ENCODE measurements around the gene ANKRD53.

Gene ANKRD53

GRCh38 chr2:70978341-70979179 is at the start of gene ANKRD53:
ANKRD53 (plus strand) TSS chr2:70978630; CDS start chr2:70978646, 16 bp downstream.
- peak; percentile 72 for DNase-seq

GRCh38 chr2:70930371-70931329 is 47.8 kb upstream of the ANKRD53 start:
- no peak for DNase-seq

DNA sequence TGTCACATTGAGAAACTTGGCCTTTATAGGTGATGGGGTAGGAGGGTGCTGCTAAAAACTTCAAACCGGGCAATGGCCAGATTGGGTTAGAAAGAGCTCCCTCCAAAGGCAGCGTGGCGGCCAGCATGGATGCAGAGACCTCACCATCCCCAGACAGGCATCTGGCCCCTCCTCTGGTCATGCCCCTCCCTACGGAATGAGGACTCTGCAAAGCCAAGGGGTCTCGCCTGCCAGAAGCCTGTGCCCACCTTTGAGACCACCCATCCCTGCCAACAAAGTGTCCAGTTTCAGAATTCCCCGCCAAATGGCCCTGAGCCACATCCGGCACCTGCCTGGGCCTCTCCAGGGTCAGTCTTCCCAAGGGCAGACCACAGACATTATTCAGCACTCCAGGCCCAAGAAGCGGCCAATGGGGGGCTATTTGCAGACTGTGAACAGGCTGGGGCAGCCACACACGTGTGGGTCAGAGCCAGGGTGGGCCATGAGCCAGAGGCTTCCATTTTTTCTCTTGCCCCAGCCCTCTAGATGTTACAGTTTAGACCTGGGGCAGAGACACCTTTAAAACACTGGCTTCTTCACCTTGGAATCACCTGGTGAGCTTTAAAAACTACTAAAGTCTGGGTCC is 46.9 kb upstream of the ANKRD53 start:
- DNase-seq: no peak

- DNase-seq: no peak
Measured at GRCh38 chr2:70932631-70933230, 45.7 kb upstream of the ANKRD53 start.

DNA sequence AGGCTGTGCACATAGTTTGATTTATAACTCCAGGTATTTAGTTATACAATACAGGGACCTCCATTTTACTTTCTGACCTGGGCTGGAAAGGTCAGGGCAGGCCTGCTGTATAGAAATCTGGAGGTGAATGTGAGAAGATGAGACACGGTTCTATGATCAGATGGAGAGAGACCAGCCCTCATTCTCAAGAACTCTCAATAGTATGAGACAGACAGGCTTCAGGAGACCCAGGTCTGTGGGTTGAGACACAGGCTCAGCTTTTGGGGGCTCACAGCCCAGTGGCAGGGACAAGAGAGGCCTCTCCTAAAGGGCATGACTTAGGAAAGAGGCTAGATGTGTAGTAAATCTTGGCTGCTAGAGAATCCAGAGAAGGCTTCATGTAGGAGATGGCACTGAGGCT is 43.4 kb upstream of the ANKRD53 start:
- no peak for DNase-seq

DNA sequence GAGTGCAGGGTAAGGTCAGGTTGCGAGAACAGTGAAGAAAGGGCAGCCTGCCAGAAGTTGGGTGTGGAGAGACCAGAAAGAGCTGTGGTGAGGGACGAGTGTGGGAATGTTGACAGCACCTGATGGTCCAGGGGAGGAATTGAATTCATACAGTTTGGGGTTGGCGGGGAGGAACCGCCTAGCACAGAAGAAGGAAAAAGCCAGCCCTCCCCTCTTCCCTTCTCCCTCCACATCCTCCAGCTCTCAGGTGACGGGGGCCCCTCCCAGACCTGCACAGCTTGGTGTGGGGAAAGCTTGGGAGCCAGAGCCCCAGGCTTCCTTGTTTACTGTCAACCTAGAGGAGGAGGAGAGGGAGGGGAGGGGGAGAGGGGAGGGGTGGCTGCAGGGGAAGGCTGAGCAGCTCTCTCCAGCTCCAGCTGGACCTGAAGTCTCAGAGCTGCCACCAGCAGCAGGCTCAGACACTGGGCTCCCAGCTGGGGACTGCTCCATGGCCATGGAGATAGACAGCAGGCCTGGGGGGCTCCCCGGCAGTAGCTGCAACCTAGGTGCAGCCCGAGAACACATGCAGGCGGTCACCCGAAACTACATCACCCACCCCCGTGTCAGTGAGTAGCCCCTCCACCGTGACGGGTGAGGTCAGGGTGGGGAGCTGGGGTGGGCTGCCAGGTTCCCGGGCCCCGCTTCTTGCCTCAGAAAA is 42.8 kb upstream of the ANKRD53 start, which contains the start of gene ATP6V1B1:
Gene ATP6V1B1, plus strand, starts transcription at position 433 of the 697 bp plus-strand sequence. Its CDS starts 55 bp downstream, at position 488.
- no peak for DNase-seq

DNA sequence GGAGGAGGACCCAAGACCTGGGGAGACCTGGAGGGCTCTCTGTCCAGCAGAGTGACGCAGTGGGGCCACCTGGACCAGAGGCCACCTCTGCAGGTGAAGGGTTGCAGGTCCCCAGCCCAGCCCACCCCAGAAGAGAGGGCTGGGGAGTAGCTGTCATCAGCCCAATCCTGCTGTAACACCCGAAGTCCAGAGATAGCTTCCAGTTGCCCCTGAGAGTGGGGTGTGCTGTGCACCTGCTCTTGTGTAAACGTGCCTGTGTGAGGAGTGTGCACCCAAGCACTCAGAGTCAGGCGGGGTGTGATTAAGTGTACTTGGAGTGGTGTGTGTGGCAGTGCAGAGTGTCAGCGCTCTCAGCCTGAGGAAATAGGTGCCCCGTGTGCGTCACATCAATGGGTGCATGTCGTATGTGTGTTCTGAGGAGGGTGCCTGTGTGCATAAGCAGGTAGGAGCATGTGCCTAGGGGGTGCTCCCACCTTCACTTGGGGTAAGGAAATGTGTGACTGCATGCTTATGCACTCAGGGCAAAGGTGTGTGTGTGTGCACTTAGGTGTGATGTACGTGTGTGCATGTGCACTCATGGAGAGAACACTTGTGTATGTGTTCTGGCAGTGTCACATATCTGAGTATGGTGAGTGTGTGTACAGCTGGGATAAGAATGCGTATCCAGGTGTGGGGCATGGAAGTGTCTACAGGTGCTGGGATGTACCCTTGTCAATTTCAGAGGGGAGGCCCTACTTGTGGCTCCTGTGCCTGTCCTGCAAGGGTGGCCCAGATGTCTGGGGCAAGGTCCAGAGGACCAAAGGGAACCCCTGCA is 42.1 kb upstream of the ANKRD53 start:
- DNase-seq: no peak

DNA sequence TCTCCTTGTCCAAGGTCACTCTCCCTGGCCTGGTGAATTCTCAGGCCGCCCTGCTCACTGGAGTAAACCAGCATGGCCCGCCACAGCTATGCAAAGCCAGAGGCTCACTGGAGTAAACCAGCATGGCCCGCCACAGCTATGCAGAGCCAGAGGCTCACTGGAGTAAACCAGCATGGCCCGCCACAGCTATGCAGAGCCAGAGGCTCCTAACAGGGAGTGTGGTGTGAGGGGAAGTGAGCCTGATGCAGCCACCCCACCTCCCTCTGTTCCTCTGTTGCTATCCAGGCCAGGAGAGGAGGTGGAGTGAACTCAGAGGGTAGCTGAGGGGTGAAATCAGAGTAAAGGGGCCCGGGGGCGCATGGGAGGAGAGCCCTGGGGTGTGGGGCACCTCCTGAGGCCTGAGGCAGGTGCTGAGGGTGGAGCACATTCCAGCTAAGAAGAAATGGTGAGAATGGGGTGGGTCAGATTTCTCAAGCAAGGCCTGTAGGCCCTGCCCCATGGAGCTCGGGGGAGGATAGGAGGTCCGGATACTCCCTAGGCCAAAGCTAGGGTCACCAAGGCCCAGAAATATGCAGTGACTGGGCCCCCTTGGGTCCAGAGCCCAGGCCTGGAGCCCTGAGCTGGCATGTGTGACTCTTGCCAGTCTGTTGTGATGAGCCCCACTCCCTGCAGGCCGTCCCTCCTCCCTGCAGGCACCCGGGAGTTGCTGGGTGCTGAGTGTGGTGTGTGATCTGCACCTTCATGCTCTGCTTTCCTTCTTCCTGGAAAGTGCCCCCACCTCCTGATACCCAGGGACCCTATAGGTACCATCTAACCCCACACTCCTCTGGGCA is 41.2 kb upstream of the ANKRD53 start:
- DNase-seq: no peak

GRCh38 chr2:70937866-70938585 is 40.4 kb upstream of the ANKRD53 start:
- DNase-seq: no peak

DNA sequence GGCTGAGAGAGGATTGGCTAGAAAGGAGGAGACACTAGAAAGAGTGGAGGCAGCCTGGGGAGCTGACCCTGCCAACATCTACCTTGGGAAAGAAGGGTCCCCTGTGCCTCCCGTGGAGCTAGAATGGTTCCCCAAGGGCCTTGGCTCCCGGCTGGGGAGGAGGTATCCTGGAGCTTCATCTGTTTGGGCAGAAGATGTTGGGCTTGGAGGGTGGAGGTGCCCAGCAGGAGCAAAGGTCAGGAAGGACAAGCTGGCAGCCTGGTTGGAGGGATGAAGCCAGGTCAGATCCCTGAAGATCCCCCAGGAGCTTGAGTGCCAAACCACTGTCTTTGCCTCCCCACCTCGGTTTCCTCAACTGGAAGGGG is 39.9 kb upstream of the ANKRD53 start:
- DNase-seq: no peak

DNA sequence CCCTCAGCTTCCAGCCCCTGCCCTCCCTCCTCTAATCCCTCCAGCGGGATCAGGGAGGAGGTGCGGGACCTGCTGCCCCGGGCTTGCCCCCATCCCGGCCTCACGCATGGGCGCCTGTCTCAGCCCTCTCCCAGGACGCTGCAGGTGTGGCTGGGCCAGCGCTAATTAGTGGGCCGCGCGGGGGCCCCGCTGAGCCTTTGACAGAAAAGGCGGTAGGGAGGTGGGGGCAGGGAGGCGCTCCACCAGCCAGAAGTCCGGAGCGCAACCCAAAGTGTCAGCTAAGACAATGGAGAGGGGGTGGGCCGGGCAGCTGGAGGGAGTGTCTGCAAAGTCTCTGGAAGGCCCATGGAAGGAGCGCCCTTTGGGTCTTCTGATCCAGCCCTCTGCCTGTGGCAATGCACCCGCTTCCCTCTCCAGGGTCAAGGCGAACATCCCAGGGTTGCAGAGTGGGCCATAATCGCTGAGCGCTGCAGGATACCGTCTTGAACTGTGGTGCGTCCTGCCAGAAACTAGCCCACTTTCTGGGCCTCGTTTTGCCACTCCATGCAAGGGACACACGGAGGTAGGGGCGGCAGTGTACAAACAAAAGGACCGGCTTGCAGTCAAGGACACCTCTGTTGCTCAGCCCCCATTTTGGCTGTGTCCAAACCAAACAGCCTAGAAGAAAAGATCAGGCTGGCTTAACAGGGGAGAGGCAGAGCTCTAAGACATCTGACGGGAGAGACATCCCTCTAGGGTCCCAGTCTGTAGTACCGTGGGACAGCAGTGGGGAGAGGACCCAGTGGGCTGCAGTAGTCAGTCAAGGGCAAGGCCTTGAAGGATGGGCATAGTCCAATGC is 39.2 kb upstream of the ANKRD53 start:
- no peak for DNase-seq

DNA sequence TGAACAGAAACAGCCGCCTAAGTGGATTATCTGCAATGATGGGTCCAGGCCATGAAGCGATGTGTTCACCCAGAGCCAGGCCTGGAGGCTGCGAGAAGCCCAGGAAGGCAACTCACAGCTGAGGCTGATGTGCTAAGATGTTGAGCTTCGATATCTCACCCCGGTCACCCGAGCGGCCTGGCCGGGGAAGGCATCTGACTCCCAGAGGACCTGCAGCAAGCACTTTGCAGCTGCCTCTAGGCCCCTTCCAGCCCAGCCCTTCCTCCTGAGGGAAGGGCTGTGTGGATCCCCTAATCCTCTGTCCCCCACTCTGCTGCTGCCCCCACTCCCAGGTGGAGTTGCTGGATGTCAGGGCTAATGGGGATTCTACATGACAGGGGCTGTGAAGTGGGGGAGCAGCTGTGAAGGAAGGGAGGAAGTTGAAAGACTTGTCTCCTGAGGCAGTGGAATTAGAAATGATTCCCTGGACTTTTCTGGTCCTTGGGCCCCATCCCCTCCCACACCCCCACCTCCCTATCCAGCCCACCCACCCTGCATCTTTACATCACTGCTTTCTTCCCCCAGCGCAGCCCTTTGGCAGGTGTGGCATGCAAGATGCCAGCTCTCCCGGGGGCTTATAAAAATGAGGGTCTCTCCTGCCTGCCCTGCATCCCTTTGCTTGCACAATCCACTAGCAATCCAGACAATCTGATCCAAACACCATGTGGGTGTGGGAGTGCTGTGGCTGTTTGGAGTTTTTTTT is 38.4 kb upstream of the ANKRD53 start:
- DNase-seq: no peak

GRCh38 chr2:70941186-70941585 is 37.2 kb upstream of the ANKRD53 start:
- no peak for DNase-seq

- no peak for DNase-seq
Measured at GRCh38 chr2:70941701-70942100, 36.7 kb upstream of the ANKRD53 start.

DNA sequence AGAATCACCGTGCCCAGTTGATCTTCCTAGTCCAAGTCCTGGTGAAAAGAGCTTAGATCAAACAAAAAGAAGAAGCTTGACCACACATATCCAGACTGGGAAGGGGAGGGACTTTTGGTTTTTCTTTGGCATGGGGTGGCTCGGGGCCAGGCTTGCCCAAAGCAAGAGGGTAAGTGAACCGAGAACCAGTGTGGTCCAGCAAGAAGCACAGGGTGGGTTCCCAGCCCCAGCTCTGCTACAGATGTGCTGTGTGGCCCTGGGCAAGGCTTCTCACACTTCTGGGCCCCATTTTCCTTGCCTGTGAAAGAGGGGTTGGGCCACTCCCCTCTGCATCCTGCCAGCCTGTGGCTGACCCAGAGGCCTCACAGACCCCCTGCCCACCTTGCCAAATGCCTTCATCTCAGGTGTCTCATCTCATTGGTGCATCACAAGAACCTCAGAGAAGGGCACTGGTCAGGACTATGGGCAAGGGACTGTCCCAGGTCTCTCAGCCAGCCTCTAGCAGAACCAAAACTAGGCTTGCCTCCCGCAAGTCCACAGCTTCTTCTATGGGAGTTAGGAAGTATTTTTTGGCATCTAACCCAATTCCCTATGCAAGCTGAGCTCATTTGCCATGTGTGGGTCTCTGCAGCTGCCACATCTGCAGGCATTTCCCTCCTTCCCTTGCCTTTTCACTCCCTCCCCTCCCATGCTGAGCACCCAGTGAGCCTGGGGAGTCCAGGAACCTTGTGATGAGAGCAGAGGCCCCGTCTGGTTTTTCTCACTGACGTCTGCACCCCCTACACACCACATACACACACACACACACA is 35.8 kb upstream of the ANKRD53 start:
- DNase-seq: no peak

DNA sequence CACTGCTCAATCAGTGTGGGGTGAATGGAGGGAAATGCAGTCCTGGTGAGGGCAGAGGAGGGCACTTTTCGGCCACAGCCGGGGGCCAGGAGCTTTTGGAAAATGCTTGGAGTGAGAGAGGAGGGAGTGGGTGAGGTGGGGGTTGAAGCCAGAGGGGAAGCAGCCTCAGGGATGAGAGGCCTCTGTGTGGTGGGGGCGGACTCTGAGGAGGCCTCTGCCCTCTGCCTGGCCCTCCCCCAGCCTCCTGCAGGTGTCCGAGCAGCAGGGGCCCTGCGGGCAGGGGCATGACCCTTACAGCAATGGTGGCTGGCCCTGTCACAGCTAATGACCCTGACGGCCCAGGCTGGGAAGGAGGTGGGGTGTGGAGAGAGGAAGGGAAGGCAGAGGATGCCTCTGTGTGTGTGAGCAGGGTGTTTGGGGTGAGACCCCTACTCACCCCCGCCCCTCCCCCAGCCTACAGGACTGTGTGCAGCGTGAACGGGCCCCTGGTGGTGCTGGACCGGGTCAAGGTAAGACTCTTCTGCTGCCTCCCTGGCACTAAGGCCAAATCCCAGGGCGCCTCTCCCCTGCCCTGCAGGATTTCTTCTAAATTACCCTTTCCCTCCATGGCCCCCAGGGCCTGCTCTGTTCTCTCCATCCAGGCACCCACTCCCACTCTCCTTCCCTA is 35.1 kb upstream of the ANKRD53 start:
- no peak for DNase-seq
